Measurements from ENCODE around the gene KDM4E. TPM values are rescaled to one million over a fixed set of nuclear protein-coding genes. Genes with fewer than 3 reads are reported as not detected.

KDM4E gene
- total and polyA plus RNA-seq, 9 of the 15 experiments (the other 6 are each of a cell fraction or from before 2014, with no cell fraction given) = 0.04 TPM; not detected in 8

GRCh38 chr11:95068549-95068948, 43.5 kb downstream of the KDM4E start (continued):
- TF ChIP-seq CHD4 (IDR thresholded peaks at IDR 0.05; ENCODE audit: insufficient read depth, insufficient replicate concordance, low read depth, low read length, poor library complexity, severe bottlenecking) (no peak), ZNF217 (CRISPR knock-in tag; IDR thresholded peaks at IDR 0.05) (no peak), THRAP3 (IDR thresholded peaks at IDR 0.05; ENCODE audit: borderline replicate concordance) (no peak), ELF1 (tag; IDR thresholded peaks at IDR 0.05) (peak; percentile 94), SPI1 (IDR thresholded peaks at IDR 0.05; ENCODE audit: borderline replicate concordance, low read depth, low read length) (peak; percentile 67; the same call in 1 of the 2 replicates), MXI1 (IDR thresholded peaks at IDR 0.05; ENCODE audit: low read depth, low read length) (0 out of 2 replicates have a peak, but pooled peaks have one; percentile 74), RBM22 (IDR thresholded peaks at IDR 0.05; ENCODE audit: low read depth, low read length, poor library complexity, severe bottlenecking) (no peak), NCOA2 (IDR thresholded peaks at IDR 0.05; ENCODE audit: partially characterized antibody in 2 of 2) (no peak), NUFIP1 (IDR thresholded peaks at IDR 0.05; ENCODE audit: partially characterized antibody) (no peak), CREB5 (CRISPR knock-in tag; IDR thresholded peaks at IDR 0.05) (no peak), ARID1B (IDR thresholded peaks at IDR 0.05) (peak; percentile 16; the same call in 1 of the 2 replicates), GATAD2A (IDR thresholded peaks at IDR 0.05) (no peak), CREM (IDR thresholded peaks at IDR 0.05; ENCODE audit: low read depth) (peak; percentile 74), CEBPB (tag; IDR thresholded peaks at IDR 0.05) (no peak), MTA2 (IDR thresholded peaks at IDR 0.05; ENCODE audit: low read depth) (no peak), SP1 (CRISPR knock-in tag; IDR thresholded peaks at IDR 0.05) (0 out of 2 replicates have a peak, but pooled peaks have one; percentile 26), U2AF1 (optimal IDR thresholded peaks at IDR 0.05; ENCODE audit: low read depth, low read length) (no peak), ZNF324 (CRISPR knock-in tag; IDR thresholded peaks at IDR 0.05) (no peak), HCFC1 (IDR thresholded peaks at IDR 0.05; ENCODE audit: low read depth, low read length) (peak; percentile 59), ZNF253 (CRISPR knock-in tag; conservative IDR thresholded peaks at IDR 0.05) (no peak), SRSF9 (IDR thresholded peaks at IDR 0.05; ENCODE audit: borderline replicate concordance, low read depth, low read length) (no peak)
- TF ChIP-seq, protein P1, sequence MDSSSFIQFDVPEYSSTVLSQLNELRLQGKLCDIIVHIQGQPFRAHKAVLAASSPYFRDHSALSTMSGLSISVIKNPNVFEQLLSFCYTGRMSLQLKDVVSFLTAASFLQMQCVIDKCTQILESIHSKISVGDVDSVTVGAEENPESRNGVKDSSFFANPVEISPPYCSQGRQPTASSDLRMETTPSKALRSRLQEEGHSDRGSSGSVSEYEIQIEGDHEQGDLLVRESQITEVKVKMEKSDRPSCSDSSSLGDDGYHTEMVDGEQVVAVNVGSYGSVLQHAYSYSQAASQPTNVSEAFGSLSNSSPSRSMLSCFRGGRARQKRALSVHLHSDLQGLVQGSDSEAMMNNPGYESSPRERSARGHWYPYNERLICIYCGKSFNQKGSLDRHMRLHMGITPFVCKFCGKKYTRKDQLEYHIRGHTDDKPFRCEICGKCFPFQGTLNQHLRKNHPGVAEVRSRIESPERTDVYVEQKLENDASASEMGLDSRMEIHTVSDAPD (CRISPR knock-in tag; IDR thresholded peaks at IDR 0.05) = no peak
- TF ChIP-seq, protein P2, sequence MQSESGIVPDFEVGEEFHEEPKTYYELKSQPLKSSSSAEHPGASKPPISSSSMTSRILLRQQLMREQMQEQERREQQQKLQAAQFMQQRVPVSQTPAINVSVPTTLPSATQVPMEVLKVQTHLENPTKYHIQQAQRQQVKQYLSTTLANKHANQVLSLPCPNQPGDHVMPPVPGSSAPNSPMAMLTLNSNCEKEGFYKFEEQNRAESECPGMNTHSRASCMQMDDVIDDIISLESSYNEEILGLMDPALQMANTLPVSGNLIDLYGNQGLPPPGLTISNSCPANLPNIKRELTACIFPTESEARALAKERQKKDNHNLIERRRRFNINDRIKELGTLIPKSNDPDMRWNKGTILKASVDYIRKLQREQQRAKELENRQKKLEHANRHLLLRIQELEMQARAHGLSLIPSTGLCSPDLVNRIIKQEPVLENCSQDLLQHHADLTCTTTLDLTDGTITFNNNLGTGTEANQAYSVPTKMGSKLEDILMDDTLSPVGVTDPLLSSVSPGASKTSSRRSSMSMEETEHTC (IDR thresholded peaks at IDR 0.05) = no peak

Data from K562 (cell line).